ENCODE measurements around the gene SLBP.

GRCh38 chr4:1731180-1731579 lies 19.1 kb upstream of the SLBP start:
- TF ChIP-seq CSDC2 (CRISPR knock-in tag; IDR thresholded peaks at IDR 0.05), result no peak
- no peak for TF ChIP-seq ZFP30 (CRISPR knock-in tag; IDR thresholded peaks at IDR 0.05)
- no peak for TF ChIP-seq PATZ1 (CRISPR knock-in tag; IDR thresholded peaks at IDR 0.05; ENCODE audit: borderline replicate concordance)
- no peak for TF ChIP-seq TSHZ2 (CRISPR knock-in tag; IDR thresholded peaks at IDR 0.05)
- TF ChIP-seq ARNTL (CRISPR knock-in tag; IDR thresholded peaks at IDR 0.05; ENCODE audit: borderline replicate concordance, low read depth), result no peak
- TF ChIP-seq, protein P1, sequence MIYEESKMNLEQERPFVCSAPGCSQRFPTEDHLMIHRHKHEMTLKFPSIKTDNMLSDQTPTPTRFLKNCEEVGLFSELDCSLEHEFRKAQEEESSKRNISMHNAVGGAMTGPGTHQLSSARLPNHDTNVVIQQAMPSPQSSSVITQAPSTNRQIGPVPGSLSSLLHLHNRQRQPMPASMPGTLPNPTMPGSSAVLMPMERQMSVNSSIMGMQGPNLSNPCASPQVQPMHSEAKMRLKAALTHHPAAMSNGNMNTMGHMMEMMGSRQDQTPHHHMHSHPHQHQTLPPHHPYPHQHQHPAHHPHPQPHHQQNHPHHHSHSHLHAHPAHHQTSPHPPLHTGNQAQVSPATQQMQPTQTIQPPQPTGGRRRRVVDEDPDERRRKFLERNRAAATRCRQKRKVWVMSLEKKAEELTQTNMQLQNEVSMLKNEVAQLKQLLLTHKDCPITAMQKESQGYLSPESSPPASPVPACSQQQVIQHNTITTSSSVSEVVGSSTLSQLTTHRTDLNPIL (CRISPR knock-in tag; IDR thresholded peaks at IDR 0.05; ENCODE audit: low read depth), result no peak
